ENCODE results near the gene EIPR1. TPM values are rescaled to one million over a fixed set of nuclear protein-coding genes. Genes with fewer than 3 reads are reported as not detected.
A peak's percentile ranks its signal among the peaks of the same experiment; 100 is the strongest.

EIPR1 gene
- total and polyA plus RNA-seq, 2 of the 13 experiments (the other 11 are each of a cell fraction or from before 2014, with no cell fraction given) = 70.0 to 96.3 TPM

GRCh38 chr2:3170792-3171455 is 206.7 kb downstream of the EIPR1 start:
- intact Hi-C loops (cut with micrococcal nuclease; ENCODE audit: unreplicated experiment) (no loop called here), in situ Hi-C loops (cut with HindIII; ENCODE audit: extremely low pct_ligation_motif_present, low pct_unique_long_range_greater_than_20kb) (no loop called here)
- Histone ChIP-seq H3K9ac (ENCODE audit: insufficient read depth, low read depth, low read length) (no peak overlapping the region), H2AFZ (ENCODE audit: low read length) (no peak overlapping the region), H3K79me2 (ENCODE audit: insufficient read depth, low read length) (no peaks in the 10 kb centered on the region), H3K4me1 (ENCODE audit: insufficient read depth, low read length) (no peaks in the 10 kb centered on the region), H3K9me3 (ENCODE audit: low read length) (no peaks in the 10 kb centered on the region), H3K27me3 (ENCODE audit: control insufficient read depth in 1 of 2, insufficient read depth in 2 of 2, low read length in 2 of 2) (no peaks in the 10 kb centered on the region), H3K27ac (ENCODE audit: extremely low read length, insufficient read depth, low read length) (no peak overlapping the region), H4K20me1 (ENCODE audit: insufficient read depth, low read length) (no peaks in the 10 kb centered on the region), H3K36me3 (replicated peaks in 1 of 2; ENCODE audit: control insufficient read depth in 1 of 2, insufficient read depth in 2 of 2, low read length in 2 of 2) (peaks cover 11 to 21% of the 10 kb centered on the region in 2 experiments), H3K4me3 (replicated peaks in 1 of 3; ENCODE audit: insufficient read depth in 1 of 3, low read depth in 2 of 3, low read length in 3 of 3) (no peak overlapping the region), H3K4me2 (ENCODE audit: low read depth, low read length) (no peak overlapping the region)
- DNase-seq (ENCODE audit: low spot score) (no peak), FAIRE-seq (no peak), ATAC-seq (no peak; the same call in 2 of the 3 replicates)
- ChIA-PET POLR2A (no interaction called here), CTCF (ENCODE audit: low intra/inter-chr PET ratio, low total read pairs) (no interaction called here)
- WGBS (ENCODE audit: low lambda C conversion rate) = 92% methylated on average over 20 of the region's 29 CpGs
- no TSS peak for BruUV-seq (replicated peaks)
- no peak for TF ChIP-seq ZNF235 (CRISPR knock-in tag; IDR thresholded peaks at IDR 0.05; ENCODE audit: borderline replicate concordance)
- TF ChIP-seq ZNF570 (CRISPR knock-in tag; IDR thresholded peaks at IDR 0.05; ENCODE audit: borderline replicate concordance) = no peak
- TF ChIP-seq HNRNPLL (IDR thresholded peaks at IDR 0.05; ENCODE audit: low read depth, low read length, poor library complexity, severe bottlenecking) = peak; percentile 20
- TF ChIP-seq POLR2G (IDR thresholded peaks at IDR 0.05; ENCODE audit: low read depth, low read length) = no peak
- TF ChIP-seq ZFY (CRISPR knock-in tag; IDR thresholded peaks at IDR 0.05) = no peak
- peak; percentile 62 for TF ChIP-seq AGO2 (optimal IDR thresholded peaks at IDR 0.05; ENCODE audit: low read depth, low read length)
- TF ChIP-seq GABPA (IDR thresholded peaks at IDR 0.05; ENCODE audit: low read depth, low read length) = 0 out of 2 replicates have a peak, but pooled peaks have one; percentile 12
- no peak for TF ChIP-seq GABPA (CRISPR knock-in tag; IDR thresholded peaks at IDR 0.05; ENCODE audit: low read depth)
- TF ChIP-seq HINFP (CRISPR knock-in tag; IDR thresholded peaks at IDR 0.05; ENCODE audit: low read depth) = no peak
- TF ChIP-seq RBM22 (optimal IDR thresholded peaks at IDR 0.05; ENCODE audit: low read length) = peak; percentile 38

Measured in HepG2 (cell line).